ENCODE measurements around the gene ANKFY1. TPM values are rescaled to one million over a fixed set of nuclear protein-coding genes. Genes with fewer than 3 reads are reported as not detected.

Gene ANKFY1
- polyA plus RNA-seq, 2 donors = 10.0 to 11.2 TPM

DNA sequence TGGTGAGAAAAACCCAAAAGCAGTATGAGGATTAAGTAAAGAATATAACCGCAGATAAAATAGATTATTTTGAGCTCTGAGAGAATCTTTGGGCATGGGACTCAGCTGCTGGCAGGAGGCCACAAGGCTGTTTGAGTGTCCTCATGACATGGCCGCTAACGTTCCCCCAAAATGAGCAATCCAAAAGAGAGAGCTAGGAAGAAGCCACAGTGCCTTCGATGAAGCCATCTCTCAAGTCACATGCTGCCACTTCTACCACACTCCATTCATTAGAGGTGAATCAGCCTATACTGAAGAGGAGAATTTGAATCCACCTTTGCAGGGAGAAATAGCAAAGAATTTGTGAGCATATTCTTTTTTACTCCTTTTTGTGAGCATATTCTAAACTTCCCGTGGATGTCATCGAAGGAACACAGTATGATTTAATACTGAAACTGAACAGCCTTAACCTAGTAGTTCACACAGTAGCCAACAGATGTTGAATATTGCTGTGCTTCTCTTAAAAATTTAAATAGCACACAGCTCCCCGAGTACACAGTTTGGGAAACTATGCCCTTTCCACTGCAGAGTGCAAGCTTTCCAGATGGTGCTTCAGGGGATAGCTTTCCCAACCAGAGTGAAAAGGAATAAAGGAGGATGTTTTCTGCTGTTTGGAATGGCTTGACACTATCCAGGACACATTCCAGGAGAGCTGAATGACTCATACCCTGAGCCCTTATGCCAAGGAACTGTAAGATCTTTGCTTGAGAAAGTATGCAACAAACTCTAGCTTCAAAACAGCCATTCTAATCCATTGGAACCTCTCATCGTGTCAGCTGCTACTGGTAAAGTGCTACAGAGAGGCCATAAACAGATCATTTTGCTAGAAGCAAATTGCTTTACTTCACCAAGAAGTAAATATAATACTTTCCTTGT is 33.9 kb downstream of the ANKFY1 start:
- WGBS, 2 donors = 33 to 52% methylated on average over 8 of the region's 8 CpGs
- H3K4me1 ChIP-seq (ENCODE audit: control insufficient read depth in 2 of 2, insufficient read depth in 2 of 2, low read length in 1 of 2) = no peaks in the 10 kb centered on the region
- H3K27ac ChIP-seq (ENCODE audit: low read depth in 2 of 2, low read length in 1 of 2) = peak overlapping the region; percentile 54 to 78
- no peak overlapping the region for H3K4me3 ChIP-seq (ENCODE audit: low read depth in 1 of 2, low read length in 2 of 2)
- H3K36me3 ChIP-seq (ENCODE audit: control insufficient read depth in 2 of 2, insufficient read depth in 2 of 2, low read length in 1 of 2) = peaks cover 0 to 5% of the 10 kb centered on the region in 2 donors
- no peaks in the 10 kb centered on the region for H3K9me3 ChIP-seq (ENCODE audit: control insufficient read depth in 2 of 2, insufficient read depth in 1 of 2, low read depth in 1 of 2, low read length in 1 of 2)
- no peaks in the 10 kb centered on the region for H3K27me3 ChIP-seq (ENCODE audit: control insufficient read depth in 1 of 2, insufficient read depth in 2 of 2, low read length in 2 of 2)

GRCh38 chr17:4221899-4222659 is 41.7 kb downstream of the ANKFY1 start:
- H3K4me3 ChIP-seq (ENCODE audit: low read depth in 1 of 2, low read length in 2 of 2) = no peak overlapping the region
- no peaks in the 10 kb centered on the region for H3K9me3 ChIP-seq (ENCODE audit: control insufficient read depth in 2 of 2, insufficient read depth in 1 of 2, low read depth in 1 of 2, low read length in 1 of 2)
- no peaks in the 10 kb centered on the region for H3K27me3 ChIP-seq (ENCODE audit: control insufficient read depth in 1 of 2, insufficient read depth in 2 of 2, low read length in 2 of 2)
- WGBS, 2 donors = 92% methylated on average over 46 to 47 of the region's 47 CpGs
- H3K36me3 ChIP-seq (ENCODE audit: control insufficient read depth in 2 of 2, insufficient read depth in 2 of 2, low read length in 1 of 2) = no peaks in the 10 kb centered on the region
- H3K27ac ChIP-seq (ENCODE audit: low read depth in 2 of 2, low read length in 1 of 2) = no peak overlapping the region
- no peaks in the 10 kb centered on the region for H3K4me1 ChIP-seq (ENCODE audit: control insufficient read depth in 2 of 2, insufficient read depth in 2 of 2, low read length in 1 of 2)

GRCh38 chr17:4221163-4221562 is 42.6 kb downstream of the ANKFY1 start:
- H3K9me3 ChIP-seq (ENCODE audit: control insufficient read depth in 2 of 2, insufficient read depth in 1 of 2, low read depth in 1 of 2, low read length in 1 of 2) = no peaks in the 10 kb centered on the region
- H3K4me3 ChIP-seq (ENCODE audit: low read depth in 1 of 2, low read length in 2 of 2) = no peak overlapping the region
- peaks cover 0 to 2% of the 10 kb centered on the region in 2 donors for H3K36me3 ChIP-seq (ENCODE audit: control insufficient read depth in 2 of 2, insufficient read depth in 2 of 2, low read length in 1 of 2)
- 82 to 86% methylated on average over 4 of the region's 4 CpGs for WGBS, 2 donors
- no peaks in the 10 kb centered on the region for H3K27me3 ChIP-seq (ENCODE audit: control insufficient read depth in 1 of 2, insufficient read depth in 2 of 2, low read length in 2 of 2)
- H3K4me1 ChIP-seq (ENCODE audit: control insufficient read depth in 2 of 2, insufficient read depth in 2 of 2, low read length in 1 of 2) = no peaks in the 10 kb centered on the region
- no peak overlapping the region for H3K27ac ChIP-seq (ENCODE audit: low read depth in 2 of 2, low read length in 1 of 2)

GRCh38 chr17:4220655-4221054 is 43.1 kb downstream of the ANKFY1 start:
- peak overlapping the region in 1 of 2 donors; percentile 36 for H3K27ac ChIP-seq (ENCODE audit: low read depth in 2 of 2, low read length in 1 of 2)

GRCh38 chr17:4219241-4219640 is 44.5 kb downstream of the ANKFY1 start:
- Histone ChIP-seq H3K27ac (ENCODE audit: low read depth in 2 of 2, low read length in 1 of 2) (no peak overlapping the region), H3K4me1 (ENCODE audit: control insufficient read depth in 2 of 2, insufficient read depth in 2 of 2, low read length in 1 of 2) (no peaks in the 10 kb centered on the region), H3K4me3 (ENCODE audit: low read depth in 1 of 2, low read length in 2 of 2) (no peak overlapping the region), H3K27me3 (ENCODE audit: control insufficient read depth in 1 of 2, insufficient read depth in 2 of 2, low read length in 2 of 2) (no peaks in the 10 kb centered on the region), H3K36me3 (ENCODE audit: control insufficient read depth in 2 of 2, insufficient read depth in 2 of 2, low read length in 1 of 2) (peaks cover 0 to 2% of the 10 kb centered on the region in 2 donors), H3K9me3 (ENCODE audit: control insufficient read depth in 2 of 2, insufficient read depth in 1 of 2, low read depth in 1 of 2, low read length in 1 of 2) (no peaks in the 10 kb centered on the region)
- 82 to 83% methylated on average over 3 of the region's 3 CpGs for WGBS, 2 donors

More at GRCh38 chr17:4220655-4221054, 43.1 kb downstream of the ANKFY1 start:
- Histone ChIP-seq H3K36me3 (ENCODE audit: control insufficient read depth in 2 of 2, insufficient read depth in 2 of 2, low read length in 1 of 2) (peaks cover 0 to 2% of the 10 kb centered on the region in 2 donors), H3K9me3 (ENCODE audit: control insufficient read depth in 2 of 2, insufficient read depth in 1 of 2, low read depth in 1 of 2, low read length in 1 of 2) (no peaks in the 10 kb centered on the region), H3K4me1 (ENCODE audit: control insufficient read depth in 2 of 2, insufficient read depth in 2 of 2, low read length in 1 of 2) (no peaks in the 10 kb centered on the region), H3K27me3 (ENCODE audit: control insufficient read depth in 1 of 2, insufficient read depth in 2 of 2, low read length in 2 of 2) (no peaks in the 10 kb centered on the region), H3K4me3 (ENCODE audit: low read depth in 1 of 2, low read length in 2 of 2) (no peak overlapping the region)
- WGBS, 2 donors = 68 to 75% methylated on average over 7 of the region's 7 CpGs

DNA sequence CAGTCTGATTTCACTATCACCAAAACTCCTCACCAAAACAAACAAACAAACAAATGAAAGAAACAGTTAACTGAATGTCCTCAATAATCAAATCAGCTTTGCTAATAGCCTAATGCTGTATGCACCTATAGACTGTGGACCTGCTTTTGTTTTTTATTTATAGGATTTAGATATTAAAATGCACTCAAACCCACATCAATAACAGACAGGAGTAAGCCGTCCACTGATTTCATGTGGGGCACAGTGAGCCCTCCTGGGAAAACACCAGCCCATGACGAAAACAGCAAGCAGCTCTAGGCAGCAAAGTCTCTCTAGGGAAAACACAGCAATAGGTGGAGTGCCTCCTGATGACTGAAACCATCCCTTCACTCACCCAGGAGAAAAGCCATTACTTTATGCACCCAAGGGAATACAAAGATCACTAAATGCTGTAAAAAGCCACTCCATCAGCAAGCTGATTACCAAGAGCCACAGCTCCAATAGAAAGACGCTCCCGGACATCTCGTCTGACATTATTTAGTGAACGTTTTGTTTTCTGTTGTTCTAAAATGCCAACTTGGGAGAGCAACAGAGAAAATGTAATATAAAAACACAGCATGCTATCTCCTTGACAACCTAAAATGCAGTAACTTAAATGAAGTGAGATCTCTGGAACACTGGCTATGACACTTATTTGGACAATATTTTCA is 47.8 kb downstream of the ANKFY1 start:
- H3K27ac ChIP-seq (ENCODE audit: low read depth in 2 of 2, low read length in 1 of 2) = no peak overlapping the region
- H3K27me3 ChIP-seq (ENCODE audit: control insufficient read depth in 1 of 2, insufficient read depth in 2 of 2, low read length in 2 of 2) = no peaks in the 10 kb centered on the region
- WGBS, 2 donors = 77 to 79% methylated on average over 6 of the region's 6 CpGs
- H3K36me3 ChIP-seq (ENCODE audit: control insufficient read depth in 2 of 2, insufficient read depth in 2 of 2, low read length in 1 of 2) = peaks cover 0 to 2% of the 10 kb centered on the region in 2 donors
- H3K9me3 ChIP-seq (ENCODE audit: control insufficient read depth in 2 of 2, insufficient read depth in 1 of 2, low read depth in 1 of 2, low read length in 1 of 2) = no peaks in the 10 kb centered on the region
- no peaks in the 10 kb centered on the region for H3K4me1 ChIP-seq (ENCODE audit: control insufficient read depth in 2 of 2, insufficient read depth in 2 of 2, low read length in 1 of 2)
- H3K4me3 ChIP-seq (ENCODE audit: low read depth in 1 of 2, low read length in 2 of 2) = no peak overlapping the region

GRCh38 chr17:4214157-4214556 is 49.6 kb downstream of the ANKFY1 start:
- WGBS, 2 donors = 83 to 87% methylated on average over 6 of the region's 6 CpGs
- peaks cover 0 to 6% of the 10 kb centered on the region in 2 donors for H3K36me3 ChIP-seq (ENCODE audit: control insufficient read depth in 2 of 2, insufficient read depth in 2 of 2, low read length in 1 of 2)
- H3K4me3 ChIP-seq (ENCODE audit: low read depth in 1 of 2, low read length in 2 of 2) = no peak overlapping the region
- no peak overlapping the region for H3K27ac ChIP-seq (ENCODE audit: low read depth in 2 of 2, low read length in 1 of 2)
- no peaks in the 10 kb centered on the region for H3K9me3 ChIP-seq (ENCODE audit: control insufficient read depth in 2 of 2, insufficient read depth in 1 of 2, low read depth in 1 of 2, low read length in 1 of 2)
- no peaks in the 10 kb centered on the region for H3K27me3 ChIP-seq (ENCODE audit: control insufficient read depth in 1 of 2, insufficient read depth in 2 of 2, low read length in 2 of 2)
- H3K4me1 ChIP-seq (ENCODE audit: control insufficient read depth in 2 of 2, insufficient read depth in 2 of 2, low read length in 1 of 2) = no peaks in the 10 kb centered on the region

- Histone ChIP-seq H3K4me1 (ENCODE audit: control insufficient read depth in 2 of 2, insufficient read depth in 2 of 2, low read length in 1 of 2) (no peaks in the 10 kb centered on the region), H3K27ac (ENCODE audit: low read depth in 2 of 2, low read length in 1 of 2) (no peak overlapping the region), H3K9me3 (ENCODE audit: control insufficient read depth in 2 of 2, insufficient read depth in 1 of 2, low read depth in 1 of 2, low read length in 1 of 2) (no peaks in the 10 kb centered on the region), H3K27me3 (ENCODE audit: control insufficient read depth in 1 of 2, insufficient read depth in 2 of 2, low read length in 2 of 2) (no peaks in the 10 kb centered on the region), H3K4me3 (ENCODE audit: low read depth in 1 of 2, low read length in 2 of 2) (no peak overlapping the region), H3K36me3 (ENCODE audit: control insufficient read depth in 2 of 2, insufficient read depth in 2 of 2, low read length in 1 of 2) (peaks cover 6 to 21% of the 10 kb centered on the region in 2 donors)
- 91 to 95% methylated on average over 7 of the region's 7 CpGs for WGBS, 2 donors
Observed at GRCh38 chr17:4209611-4210010, 54.2 kb downstream of the ANKFY1 start.

GRCh38 chr17:4208238-4208637 is 55.5 kb downstream of the ANKFY1 start:
- Histone ChIP-seq H3K4me1 (ENCODE audit: control insufficient read depth in 2 of 2, insufficient read depth in 2 of 2, low read length in 1 of 2) (no peaks in the 10 kb centered on the region), H3K36me3 (ENCODE audit: control insufficient read depth in 2 of 2, insufficient read depth in 2 of 2, low read length in 1 of 2) (peaks cover 6 to 22% of the 10 kb centered on the region in 2 donors), H3K9me3 (ENCODE audit: control insufficient read depth in 2 of 2, insufficient read depth in 1 of 2, low read depth in 1 of 2, low read length in 1 of 2) (no peaks in the 10 kb centered on the region), H3K27ac (ENCODE audit: low read depth in 2 of 2, low read length in 1 of 2) (no peak overlapping the region), H3K4me3 (ENCODE audit: low read depth in 1 of 2, low read length in 2 of 2) (no peak overlapping the region), H3K27me3 (ENCODE audit: control insufficient read depth in 1 of 2, insufficient read depth in 2 of 2, low read length in 2 of 2) (no peaks in the 10 kb centered on the region)
- WGBS, 2 donors = 65 to 79% methylated on average over 4 of the region's 4 CpGs

Measured in esophagus (tissue), 2 donors.